Lower lobe of right lung (tissue), 2 donors: ENCODE data around the gene WDR62. TPM values are rescaled to one million over a fixed set of nuclear protein-coding genes. Genes with fewer than 3 reads are reported as not detected.
A peak's percentile ranks its signal among the peaks of the same experiment; 100 is the strongest.
"Not testable (repeated sequence)": the region's sequence is repeated elsewhere in the genome, so short reads cannot be mapped to it uniquely, and the experiment has no call there.

Experiments used
- ATAC-seq, 2 donors: fragments of 200-7000 bp; cut with Tn5 transposase; one replicate each; pipeline ENCODE4 v1.9.1; 2020 to 2022; ENCODE audit warnings: mild to moderate bottlenecking in 2 of 2, moderate library complexity in 2 of 2
- DNase-seq: peaks from one replicate; pipeline ENCODE4 v3.0.0-alpha.2; 2020
- H3K27ac ChIP-seq: fragments of 200-600 bp; one replicate; pipeline ENCODE4 v1.8.0; 2022
- H3K27me3 ChIP-seq: fragments of 200-600 bp; one replicate; pipeline ENCODE4 v1.8.0; 2022; ENCODE audit warnings: low read depth
- H3K36me3 ChIP-seq: fragments of 200-600 bp; one replicate; pipeline ENCODE4 v1.8.0; 2022; ENCODE audit warnings: mild to moderate bottlenecking
- H3K4me1 ChIP-seq: fragments of 200-600 bp; one replicate; pipeline ENCODE4 v1.8.0; 2022
- H3K4me3 ChIP-seq: fragments of 200-600 bp; one replicate; pipeline ENCODE4 v1.8.0; 2022; ENCODE audit warnings: mild to moderate bottlenecking
- H3K9me3 ChIP-seq: fragments of 200-600 bp; one replicate; pipeline ENCODE4 v1.8.0; 2022
- CTCF ChIP-seq: fragments of 200-600 bp; IDR thresholded peaks from one replicate; pipeline ENCODE4 v1.8.0; 2022; ENCODE audit warnings: antibody characterized with exemption, mild to moderate bottlenecking
- intact Hi-C: fragments of 100-400 bp; cut with DNase I; formaldehyde crosslinking; loops from one replicate; pipeline ENCODE4 v1.11.0; 2022
- total RNA-seq: library from RNA; stranded (reverse); fragmentation: NEBNext Ultra II Directional; extraction: Animal tissue kit (Norgen Biotek cat#: 25700); gene quantifications from one replicate; pipeline ENCODE4 v1.2.1, GENCODE V29; 2021
- donor health status: DM: no; HTN: yes; CAD: no; lungs with severe emphysema.

The WDR62 gene
- total RNA-seq, 1 donor from 2014 or later, result 1.3 TPM

- intact Hi-C loops, result no loop called here
- Histone ChIP-seq H3K27me3 (peaks cover 9% of the 10 kb centered on the region), H3K36me3 (no peaks in the 10 kb centered on the region), H3K4me3 (no peak overlapping the region), H3K4me1 (peaks cover 3% of the 10 kb centered on the region), H3K27ac (no peak overlapping the region), H3K9me3 (no peaks in the 10 kb centered on the region)
- no peak for ATAC-seq
- DNase-seq, result no peak
- TF ChIP-seq CTCF, result no peak
Measured at GRCh38 chr19:36031308-36031707, 23.4 kb upstream of the WDR62 start.

GRCh38 chr19:36032251-36033104 lies 22.2 kb upstream of the WDR62 start, which contains the start of gene CLIP3:
TSS of gene CLIP3 (minus strand) at chr19:36032873. CDS start at chr19:36032357, 516 bp downstream.
- Histone ChIP-seq H3K27ac (no peak within 1 kb of the TSS), H3K27me3 (peaks cover 9% of the 10 kb centered on the region), H3K4me3 (peak within 1 kb of the TSS; percentile 51), H3K4me1 (peaks cover 3% of the 10 kb centered on the region), H3K36me3 (no peaks in the 10 kb centered on the region), H3K9me3 (no peaks in the 10 kb centered on the region)
- DNase-seq, result no peak
- no peak for TF ChIP-seq CTCF
- intact Hi-C loops, result no loop called here
- peak; percentile 38 to 57 for ATAC-seq

- peaks cover 18% of the 10 kb centered on the region for H3K36me3 ChIP-seq
- ATAC-seq (no peak), DNase-seq (no peak)
- H3K4me1 ChIP-seq, result no peaks in the 10 kb centered on the region
- H3K27ac ChIP-seq, result no peak overlapping the region
- no peak overlapping the region for H3K4me3 ChIP-seq
- intact Hi-C loops, result no loop called here
- no peaks in the 10 kb centered on the region for H3K27me3 ChIP-seq
- no peaks in the 10 kb centered on the region for H3K9me3 ChIP-seq
- no peak for TF ChIP-seq CTCF
Measured at GRCh38 chr19:36040495-36040894, 14.2 kb upstream of the WDR62 start.

- Histone ChIP-seq H3K36me3 (peaks cover 18% of the 10 kb centered on the region), H3K27ac (peak overlapping the region; percentile 36)
- ATAC-seq, H3K4me1 ChIP-seq, H3K4me3 ChIP-seq, DNase-seq, H3K27me3 ChIP-seq, H3K9me3 ChIP-seq, intact Hi-C loops: not testable (repeated sequence)
Measured at GRCh38 chr19:36041092-36041491, 13.6 kb upstream of the WDR62 start.

- DNase-seq (no peak), ATAC-seq (peak; percentile 70 to 75)
- peaks cover 18% of the 10 kb centered on the region for H3K36me3 ChIP-seq
- no peak for TF ChIP-seq CTCF
- intact Hi-C loops, result no loop called here
- H3K4me1 ChIP-seq, result no peaks in the 10 kb centered on the region
- H3K4me3 ChIP-seq, result no peak overlapping the region
- H3K9me3 ChIP-seq, result no peaks in the 10 kb centered on the region
- peak overlapping the region; percentile 36 for H3K27ac ChIP-seq
- H3K27me3 ChIP-seq, result no peaks in the 10 kb centered on the region
Measured at GRCh38 chr19:36041831-36042230, 12.9 kb upstream of the WDR62 start.

- DNase-seq (no peak), ATAC-seq (no peak)
- no peak for TF ChIP-seq CTCF
Measured at GRCh38 chr19:36043952-36044351, 10.7 kb upstream of the WDR62 start.

More at GRCh38 chr19:36043952-36044351, 10.7 kb upstream of the WDR62 start:
- H3K27ac ChIP-seq, result no peak overlapping the region
- intact Hi-C loops, result no loop called here
- no peaks in the 10 kb centered on the region for H3K9me3 ChIP-seq
- peaks cover 9% of the 10 kb centered on the region for H3K36me3 ChIP-seq
- H3K27me3 ChIP-seq, result no peaks in the 10 kb centered on the region
- no peaks in the 10 kb centered on the region for H3K4me1 ChIP-seq
- H3K4me3 ChIP-seq, result no peak overlapping the region
